Measurements from ENCODE around the gene GABPB2.

The GABPB2 gene

GRCh38 chr1:151070474-151071276 lies at the start of gene GABPB2:
TSS of gene GABPB2 (plus strand) at chr1:151070761. CDS start at chr1:151088190, 17,429 bp downstream.
- in situ Hi-C loops (cut with MboI; ENCODE audit: low sequenced_read_pairs): no loop called here

GRCh38 chr1:151024540-151025146 lies 45.9 kb upstream of the GABPB2 start:
- in situ Hi-C loops (cut with MboI; ENCODE audit: low sequenced_read_pairs): no loop called here

GRCh38 chr1:151026460-151026859 lies 44.1 kb upstream of the GABPB2 start:
- in situ Hi-C loops (cut with MboI; ENCODE audit: low sequenced_read_pairs): no loop called here

- in situ Hi-C loops (cut with MboI; ENCODE audit: low sequenced_read_pairs): no loop called here
Observed at GRCh38 chr1:151032164-151032563, 38.4 kb upstream of the GABPB2 start.

GRCh38 chr1:151035167-151035566 lies 35.4 kb upstream of the GABPB2 start:
- in situ Hi-C loops (cut with MboI; ENCODE audit: low sequenced_read_pairs): no loop called here

GRCh38 chr1:151036356-151036755 lies 34.2 kb upstream of the GABPB2 start, which contains the start of gene BNIPL:
TSS of gene BNIPL (plus strand) at chr1:151036586. CDS start at chr1:151036726, 140 bp downstream.
- in situ Hi-C loops (cut with MboI; ENCODE audit: low sequenced_read_pairs): no loop called here

- in situ Hi-C loops (cut with MboI; ENCODE audit: low sequenced_read_pairs): no loop called here
Observed at GRCh38 chr1:151037032-151037431, 33.5 kb upstream of the GABPB2 start.

- in situ Hi-C loops (cut with MboI; ENCODE audit: low sequenced_read_pairs): no loop called here
Observed at GRCh38 chr1:151039521-151039920, 31.0 kb upstream of the GABPB2 start.

GRCh38 chr1:151043163-151043562 lies 27.4 kb upstream of the GABPB2 start:
- in situ Hi-C loops (cut with MboI; ENCODE audit: low sequenced_read_pairs): no loop called here

- in situ Hi-C loops (cut with MboI; ENCODE audit: low sequenced_read_pairs): no loop called here
Observed at GRCh38 chr1:151047591-151047924, 23.0 kb upstream of the GABPB2 start, which contains the start of gene C1orf56. TSS of gene C1orf56 (plus strand) at chr1:151047751. CDS start at chr1:151047848, 97 bp downstream.

GRCh38 chr1:151047925-151048644 lies 22.5 kb upstream of the GABPB2 start:
- in situ Hi-C loops (cut with MboI; ENCODE audit: low sequenced_read_pairs): no loop called here

GRCh38 chr1:151048645-151049032 lies 21.9 kb upstream of the GABPB2 start:
- in situ Hi-C loops (cut with MboI; ENCODE audit: low sequenced_read_pairs): no loop called here

- in situ Hi-C loops (cut with MboI; ENCODE audit: low sequenced_read_pairs): no loop called here
Observed at GRCh38 chr1:151049458-151049857, 21.1 kb upstream of the GABPB2 start.

GRCh38 chr1:151050051-151050688 lies 20.4 kb upstream of the GABPB2 start:
- in situ Hi-C loops (cut with MboI; ENCODE audit: low sequenced_read_pairs): no loop called here

GRCh38 chr1:151051356-151052009 lies 19.1 kb upstream of the GABPB2 start:
- in situ Hi-C loops (cut with MboI; ENCODE audit: low sequenced_read_pairs): no loop called here

GRCh38 chr1:151054971-151055547 lies 15.5 kb upstream of the GABPB2 start:
- in situ Hi-C loops (cut with MboI; ENCODE audit: low sequenced_read_pairs): no loop called here

GRCh38 chr1:151055581-151055980 lies 15.0 kb upstream of the GABPB2 start:
- in situ Hi-C loops (cut with MboI; ENCODE audit: low sequenced_read_pairs): no loop called here

- in situ Hi-C loops (cut with MboI; ENCODE audit: low sequenced_read_pairs): no loop called here
Observed at GRCh38 chr1:151056149-151056548, 14.4 kb upstream of the GABPB2 start.

- in situ Hi-C loops (cut with MboI; ENCODE audit: low sequenced_read_pairs): no loop called here
Observed at GRCh38 chr1:151058692-151059091, 11.9 kb upstream of the GABPB2 start.

Measured in HL-60/S4 treated with retinoic acid at 250 ng/mL for 4 days and 3 days (cell line).